ENCODE measurements around the gene C1QTNF9. TPM values are rescaled to one million over a fixed set of nuclear protein-coding genes. Genes with fewer than 3 reads are reported as not detected.

Gene C1QTNF9
- total and polyA plus RNA-seq, 2 of the 8 experiments (the other 6 are each of a cell fraction or from before 2014, with no cell fraction given) = not detected

DNA sequence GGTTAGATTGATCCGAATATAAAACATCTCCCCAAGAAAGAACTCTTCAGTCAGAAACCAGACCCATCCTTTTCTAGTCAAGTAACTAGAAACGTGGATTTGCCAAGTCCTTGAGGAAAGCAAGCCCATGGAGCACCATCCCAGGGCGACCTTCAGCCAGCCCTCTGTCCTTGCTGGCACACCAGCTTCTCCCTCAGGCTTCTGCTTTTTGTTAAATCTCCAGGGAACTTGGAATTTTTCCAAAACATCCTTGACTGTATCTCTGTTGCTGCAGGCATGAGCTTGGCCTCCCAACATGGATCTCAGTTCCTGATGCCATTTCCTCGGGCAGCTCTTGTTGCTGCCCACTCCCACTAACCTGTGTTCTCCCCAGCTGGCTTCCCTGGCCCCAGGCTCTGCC lies 27.1 kb upstream of the C1QTNF9 start:
- no peak overlapping the region for H2AFZ ChIP-seq (ENCODE audit: low read length)
- H3K27ac ChIP-seq (ENCODE audit: low read depth, low read length) = no peak overlapping the region
- no peak overlapping the region for H3K4ac ChIP-seq (replicated peaks; ENCODE audit: insufficient read length, low read depth, low read length)
- no peak overlapping the region; a peak in 1 of 7 replicates for H3K9ac ChIP-seq (replicated peaks in 1 of 4; ENCODE audit: extremely low read depth in 1 of 4, low read depth in 3 of 4, low read length in 3 of 4)
- H3K4me1 ChIP-seq (replicated peaks in 1 of 4; ENCODE audit: control insufficient read depth in 3 of 4, insufficient read depth in 4 of 4, low read length in 3 of 4) = no peaks in the 10 kb centered on the region
- H2BK15ac ChIP-seq (ENCODE audit: low read length) = no peak overlapping the region
- H3K4me2 ChIP-seq (ENCODE audit: insufficient read depth in 1 of 2, low read depth in 2 of 2, low read length in 2 of 2) = no peak overlapping the region
- DNase-seq (ENCODE audit: low read depth in 1 of 2, low spot score in 2 of 2) (no peak), FAIRE-seq (no peak)
- H2AK5ac ChIP-seq (ENCODE audit: low read depth, low read length) = no peak overlapping the region
- H3K4me3 ChIP-seq (ENCODE audit: extremely low read depth in 1 of 4, insufficient read depth in 2 of 4, low read depth in 3 of 4, low read length in 4 of 4) = no peak overlapping the region
- no peaks in the 10 kb centered on the region for H3K27me3 ChIP-seq (replicated peaks in 1 of 4; ENCODE audit: control insufficient read depth in 3 of 4, extremely low read depth in 1 of 4, insufficient read depth in 3 of 4, low read length in 3 of 4)
- no peak overlapping the region for H4K8ac ChIP-seq (ENCODE audit: extremely low read depth, insufficient read depth, low read length)
- H2BK12ac ChIP-seq (ENCODE audit: low read depth, low read length) = no peak overlapping the region
- H2BK120ac ChIP-seq (replicated peaks; ENCODE audit: low read depth, low read length) = no peak overlapping the region
- H3K9me3 ChIP-seq (ENCODE audit: insufficient read depth in 2 of 2, low read depth in 1 of 2, low read length in 1 of 2) = no peaks in the 10 kb centered on the region
- H4K91ac ChIP-seq (replicated peaks; ENCODE audit: insufficient read length, low read length) = no peak overlapping the region
- WGBS, 2 experiments (ENCODE audit: extremely low coverage in 1 of 2, insufficient coverage in 1 of 2, insufficient read length in 1 of 2, insufficient replicate concordance in 2 of 2, low coverage in 1 of 2, low lambda C conversion rate in 2 of 2, missing lambda C conversion rate in 1 of 2) = 90% methylated on average over 4 of the region's 4 CpGs; no CpG with 5 or more reads in 1 of the 2 experiments
- no peak overlapping the region for H3K56ac ChIP-seq (replicated peaks; ENCODE audit: insufficient read length, low read depth, low read length)
- 0 out of 8 replicates have a peak, but pooled peaks cover 0 to 1% (median 0%) of the 10 kb centered on the region in 4 experiments for H3K36me3 ChIP-seq (ENCODE audit: control insufficient read depth in 2 of 4, insufficient read depth in 4 of 4, low read length in 3 of 4)
- no peak overlapping the region for H3K14ac ChIP-seq (ENCODE audit: insufficient read length)
- H4K5ac ChIP-seq (ENCODE audit: insufficient read length, low read depth, low read length) = no peak overlapping the region
- H3K79me1 ChIP-seq (ENCODE audit: low read depth, low read length) = no peaks in the 10 kb centered on the region; the same call in 1 of the 2 replicates
- no peak overlapping the region for H2BK5ac ChIP-seq (ENCODE audit: low read depth, low read length)
- CTCF ChIA-PET (ENCODE audit: partially characterized antibody) = interaction anchor here (0.6 to 1.0 kb wide), 4 partner anchors 48 to 262 kb away, joined by 3 read pairs; no protein-coding TSS in a partner anchor
- no peak overlapping the region for H2BK20ac ChIP-seq (ENCODE audit: low read length)
- H4K20me1 ChIP-seq (replicated peaks in 1 of 2; ENCODE audit: control insufficient read depth in 1 of 2, insufficient read depth in 2 of 2, low read length in 2 of 2) = peaks cover 0 to 4% of the 10 kb centered on the region in 2 experiments
- H3K18ac ChIP-seq (ENCODE audit: extremely low read depth, low read length) = no peak overlapping the region
- H3K23me2 ChIP-seq (ENCODE audit: low read depth, low read length) = no peaks in the 10 kb centered on the region
- POLR2A ChIA-PET (ENCODE audit: partially characterized antibody) = no interaction called here
- no peak overlapping the region for H3K23ac ChIP-seq (ENCODE audit: insufficient read length)
- H3K79me2 ChIP-seq (ENCODE audit: control insufficient read depth in 1 of 2, insufficient read depth in 2 of 2, low read length in 2 of 2) = no peaks in the 10 kb centered on the region
- TF ChIP-seq RBBP5 (IDR thresholded peaks at IDR 0.05; ENCODE audit: borderline replicate concordance, low read depth, low read length) (no peak), MAFK (IDR thresholded peaks at IDR 0.05; ENCODE audit: low read depth, low read length) (no peak), RNF2 (IDR thresholded peaks at IDR 0.05; ENCODE audit: borderline replicate concordance, low read depth, low read length, missing control alignments, poor library complexity, severe bottlenecking) (no peak), EGR1 (IDR thresholded peaks at IDR 0.05; ENCODE audit: borderline replicate concordance, low read depth, low read length) (no peak), TCF12 (IDR thresholded peaks at IDR 0.05; ENCODE audit: low read depth, low read length) (no peak), HDAC2 (IDR thresholded peaks at IDR 0.05; ENCODE audit: borderline replicate concordance in 1 of 2, low read depth in 2 of 2, low read length in 2 of 2) (no peak), SRF (IDR thresholded peaks at IDR 0.05; ENCODE audit: low read depth, low read length) (no peak), FOSL1 (IDR thresholded peaks at IDR 0.05; ENCODE audit: insufficient read depth, low read depth, low read length) (no peak)
- TF ChIP-seq, protein P1, sequence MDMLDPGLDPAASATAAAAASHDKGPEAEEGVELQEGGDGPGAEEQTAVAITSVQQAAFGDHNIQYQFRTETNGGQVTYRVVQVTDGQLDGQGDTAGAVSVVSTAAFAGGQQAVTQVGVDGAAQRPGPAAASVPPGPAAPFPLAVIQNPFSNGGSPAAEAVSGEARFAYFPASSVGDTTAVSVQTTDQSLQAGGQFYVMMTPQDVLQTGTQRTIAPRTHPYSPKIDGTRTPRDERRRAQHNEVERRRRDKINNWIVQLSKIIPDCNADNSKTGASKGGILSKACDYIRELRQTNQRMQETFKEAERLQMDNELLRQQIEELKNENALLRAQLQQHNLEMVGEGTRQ (IDR thresholded peaks at IDR 0.05; ENCODE audit: low read length) = no peak
